Ishikawa (cell line): ENCODE measurements around the gene ECPAS.

Source experiments
- CEBPB ChIP-seq: IDR thresholded peaks from 2 replicates; pipeline ENCODE4 v1.6.1; 2012
- CREB1 ChIP-seq: IDR thresholded peaks from 2 replicates; pipeline ENCODE4 v1.6.1; 2012; ENCODE audit warnings: low read depth
- EGR1 ChIP-seq: IDR thresholded peaks from 2 replicates; pipeline ENCODE4 v1.6.1; 2012
- EP300 ChIP-seq: IDR thresholded peaks from 2 replicates; pipeline ENCODE4 v1.6.1; 2012; ENCODE audit warnings: borderline replicate concordance
- FOXM1 ChIP-seq: IDR thresholded peaks from 2 replicates; pipeline ENCODE4 v1.6.1; 2012; ENCODE audit warnings: low read depth, borderline replicate concordance
- MAX ChIP-seq: IDR thresholded peaks from 2 replicates; pipeline ENCODE4 v1.6.1; 2012
- NFIC ChIP-seq: IDR thresholded peaks from 2 replicates; pipeline ENCODE4 v1.6.1; 2012
- RAD21 ChIP-seq: IDR thresholded peaks from 2 replicates; pipeline ENCODE4 v1.6.1; 2012; ENCODE audit warnings: low read depth
- TAF1 ChIP-seq: IDR thresholded peaks from 2 replicates; pipeline ENCODE4 v1.6.1; 2012; ENCODE audit warnings: low read depth, mild to moderate bottlenecking
- TCF12 ChIP-seq: IDR thresholded peaks from 2 replicates; pipeline ENCODE4 v1.6.1; 2012; ENCODE audit warnings: low read depth
- TEAD4 ChIP-seq: IDR thresholded peaks from 2 replicates; pipeline ENCODE4 v1.6.1; 2012
- YY1 ChIP-seq: IDR thresholded peaks from 2 replicates; pipeline ENCODE4 v1.6.1; 2012; ENCODE audit warnings: low read depth
- ZBTB7A ChIP-seq: IDR thresholded peaks from 2 replicates; pipeline ENCODE4 v1.6.1; 2012; ENCODE audit warnings: low read depth
- TF ChIP-seq, protein P1 (sequence below): IDR thresholded peaks from 2 replicates; pipeline ENCODE4 v1.6.1; 2012; ENCODE audit warnings: low read depth, mild to moderate bottlenecking
- TF ChIP-seq, protein P2 (sequence below): IDR thresholded peaks from 2 replicates; pipeline ENCODE4 v1.6.1; 2012

ECPAS gene

DNA sequence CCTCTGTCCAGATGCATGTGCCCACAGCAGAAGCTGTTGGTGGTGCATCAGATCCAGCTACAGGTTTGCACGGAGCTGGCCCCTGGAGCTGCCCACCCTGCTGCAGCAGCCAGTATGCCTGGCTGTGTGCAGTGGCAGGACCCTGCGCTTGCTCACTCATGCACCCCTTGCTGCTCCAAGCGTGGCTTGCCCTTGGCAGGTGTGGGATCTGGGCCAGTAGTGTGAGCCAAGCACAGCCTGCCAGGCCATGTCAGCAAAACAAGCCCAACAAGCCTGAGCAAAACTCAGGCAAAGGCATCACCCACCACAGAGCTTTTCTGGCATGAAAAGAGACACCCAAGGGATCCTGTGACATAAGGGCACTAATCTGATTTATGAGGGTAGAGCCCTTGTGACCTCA is 18.3 kb upstream of the ECPAS start:
- TF ChIP-seq, protein P1, sequence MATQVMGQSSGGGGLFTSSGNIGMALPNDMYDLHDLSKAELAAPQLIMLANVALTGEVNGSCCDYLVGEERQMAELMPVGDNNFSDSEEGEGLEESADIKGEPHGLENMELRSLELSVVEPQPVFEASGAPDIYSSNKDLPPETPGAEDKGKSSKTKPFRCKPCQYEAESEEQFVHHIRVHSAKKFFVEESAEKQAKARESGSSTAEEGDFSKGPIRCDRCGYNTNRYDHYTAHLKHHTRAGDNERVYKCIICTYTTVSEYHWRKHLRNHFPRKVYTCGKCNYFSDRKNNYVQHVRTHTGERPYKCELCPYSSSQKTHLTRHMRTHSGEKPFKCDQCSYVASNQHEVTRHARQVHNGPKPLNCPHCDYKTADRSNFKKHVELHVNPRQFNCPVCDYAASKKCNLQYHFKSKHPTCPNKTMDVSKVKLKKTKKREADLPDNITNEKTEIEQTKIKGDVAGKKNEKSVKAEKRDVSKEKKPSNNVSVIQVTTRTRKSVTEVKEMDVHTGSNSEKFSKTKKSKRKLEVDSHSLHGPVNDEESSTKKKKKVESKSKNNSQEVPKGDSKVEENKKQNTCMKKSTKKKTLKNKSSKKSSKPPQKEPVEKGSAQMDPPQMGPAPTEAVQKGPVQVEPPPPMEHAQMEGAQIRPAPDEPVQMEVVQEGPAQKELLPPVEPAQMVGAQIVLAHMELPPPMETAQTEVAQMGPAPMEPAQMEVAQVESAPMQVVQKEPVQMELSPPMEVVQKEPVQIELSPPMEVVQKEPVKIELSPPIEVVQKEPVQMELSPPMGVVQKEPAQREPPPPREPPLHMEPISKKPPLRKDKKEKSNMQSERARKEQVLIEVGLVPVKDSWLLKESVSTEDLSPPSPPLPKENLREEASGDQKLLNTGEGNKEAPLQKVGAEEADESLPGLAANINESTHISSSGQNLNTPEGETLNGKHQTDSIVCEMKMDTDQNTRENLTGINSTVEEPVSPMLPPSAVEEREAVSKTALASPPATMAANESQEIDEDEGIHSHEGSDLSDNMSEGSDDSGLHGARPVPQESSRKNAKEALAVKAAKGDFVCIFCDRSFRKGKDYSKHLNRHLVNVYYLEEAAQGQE = no peak
- TF ChIP-seq RAD21 (no peak), EGR1 (no peak), TCF12 (no peak), EP300 (no peak), ZBTB7A (no peak), CREB1 (no peak), CEBPB (no peak), TEAD4 (no peak), FOXM1 (no peak), TAF1 (no peak), NFIC (no peak), YY1 (no peak), MAX (no peak)
- TF ChIP-seq, protein P2, sequence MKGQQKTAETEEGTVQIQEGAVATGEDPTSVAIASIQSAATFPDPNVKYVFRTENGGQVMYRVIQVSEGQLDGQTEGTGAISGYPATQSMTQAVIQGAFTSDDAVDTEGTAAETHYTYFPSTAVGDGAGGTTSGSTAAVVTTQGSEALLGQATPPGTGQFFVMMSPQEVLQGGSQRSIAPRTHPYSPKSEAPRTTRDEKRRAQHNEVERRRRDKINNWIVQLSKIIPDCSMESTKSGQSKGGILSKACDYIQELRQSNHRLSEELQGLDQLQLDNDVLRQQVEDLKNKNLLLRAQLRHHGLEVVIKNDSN = no peak

DNA sequence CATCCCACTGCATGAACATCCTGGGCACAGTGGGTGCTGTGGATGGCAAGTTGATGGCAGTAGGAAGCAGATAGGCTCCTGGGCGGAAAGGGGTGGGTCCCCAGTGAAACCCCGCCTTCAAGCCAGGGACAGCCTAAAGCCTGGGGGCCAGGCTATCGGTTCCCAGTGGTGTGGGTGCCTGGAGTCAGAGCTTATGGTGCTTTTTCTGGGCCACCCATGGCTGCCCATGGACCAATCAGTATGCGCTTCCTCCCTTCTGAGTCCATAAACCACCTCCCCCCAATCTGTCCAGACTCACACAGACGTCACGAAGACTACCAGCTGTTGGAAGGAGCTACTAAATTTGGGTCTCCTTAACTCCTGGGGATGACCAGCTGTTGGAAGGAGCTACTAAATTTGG is 17.5 kb upstream of the ECPAS start:
- no peak for TF ChIP-seq TAF1
- TF ChIP-seq TCF12 = no peak
- no peak for TF ChIP-seq CEBPB
- TF ChIP-seq TEAD4 = no peak
- TF ChIP-seq CREB1 = no peak
- no peak for TF ChIP-seq FOXM1
- TF ChIP-seq, protein P1 = no peak
- no peak for TF ChIP-seq EP300

- no peak for TF ChIP-seq CREB1
- no peak for TF ChIP-seq RAD21
- TF ChIP-seq, protein P2 = no peak
- no peak for TF ChIP-seq NFIC
- no peak for TF ChIP-seq TEAD4
- no peak for TF ChIP-seq TAF1
- TF ChIP-seq FOXM1 = no peak
- TF ChIP-seq EGR1 = no peak
- TF ChIP-seq YY1 = no peak
- TF ChIP-seq TCF12 = no peak
- TF ChIP-seq CEBPB = no peak
- no peak for TF ChIP-seq EP300
- TF ChIP-seq, protein P1 = no peak
These were observed 16.9 kb upstream of the ECPAS start for GRCh38 chr9:111501005-111501562.

GRCh38 chr9:111484572-111484894 is 350 bp upstream of the ECPAS start:
- TF ChIP-seq YY1 = no peak

DNA sequence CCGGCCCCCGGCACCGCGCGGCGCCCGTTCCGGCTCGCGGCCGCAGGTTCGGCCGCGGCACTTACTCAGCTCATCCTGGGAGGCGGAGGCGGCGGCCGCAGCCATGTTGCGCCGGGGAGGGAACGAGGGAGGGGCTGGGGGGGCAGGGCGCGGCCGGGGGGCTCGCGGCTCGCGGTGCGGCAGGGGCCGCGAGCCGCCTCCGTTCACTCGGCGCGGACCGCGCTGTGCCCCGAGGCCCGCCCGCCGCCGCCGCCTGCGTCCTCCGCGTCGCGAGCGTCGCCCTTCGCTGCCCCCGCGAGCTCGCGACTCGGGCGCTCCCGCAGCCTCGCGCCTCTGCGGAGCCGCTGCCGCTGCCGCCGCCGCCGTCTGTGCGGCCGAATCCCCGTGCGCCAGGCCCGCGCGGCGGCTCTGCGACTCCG is 735 bp downstream of the ECPAS start:
- no peak for TF ChIP-seq MAX
- no peak for TF ChIP-seq NFIC
- TF ChIP-seq RAD21 = no peak
- TF ChIP-seq, protein P1 = no peak
- TF ChIP-seq ZBTB7A = no peak
- no peak for TF ChIP-seq EP300
- TF ChIP-seq TAF1 = 0 out of 2 replicates have a peak, but pooled peaks have one; percentile 46
- TF ChIP-seq, protein P2 = no peak
- no peak for TF ChIP-seq FOXM1
- TF ChIP-seq TEAD4 = no peak
- TF ChIP-seq CEBPB = no peak
- peak; percentile 74; the same call in 1 of the 2 replicates for TF ChIP-seq YY1
